ENCODE measurements around the gene MRTFA. TPM values are rescaled to one million over a fixed set of nuclear protein-coding genes. Genes with fewer than 3 reads are reported as not detected.

Gene MRTFA
- total RNA-seq, 1 donor from 2014 or later: 105 TPM

GRCh38 chr22:40421082-40421350, 215.5 kb downstream of the MRTFA start:
- no peak overlapping the region for H3K4me3 Mint-ChIP-seq
- no peak overlapping the region for H3K27ac Mint-ChIP-seq
- no peak for DNase-seq (ENCODE audit: low spot score in 2 of 2, unreplicated experiment in 2 of 2)
- no peak for TF ChIP-seq CTCF (IDR thresholded peaks at IDR 0.05; ENCODE audit: unreplicated experiment)
- no peaks in the 10 kb centered on the region for H3K27me3 Mint-ChIP-seq (ENCODE audit: low read depth)
- H3K36me3 Mint-ChIP-seq: peaks cover 26% of the 10 kb centered on the region
- no peaks in the 10 kb centered on the region for H3K4me1 Mint-ChIP-seq
- no peaks in the 10 kb centered on the region for H3K9me3 Mint-ChIP-seq

GRCh38 chr22:40420341-40421081, 216.0 kb downstream of the MRTFA start:
- Mint-ChIP-seq H3K36me3 (peaks cover 31% of the 10 kb centered on the region), H3K9me3 (no peaks in the 10 kb centered on the region), H3K27me3 (ENCODE audit: low read depth) (no peaks in the 10 kb centered on the region), H3K4me3 (no peak overlapping the region), H3K4me1 (no peaks in the 10 kb centered on the region), H3K27ac (no peak overlapping the region)
- no peak for TF ChIP-seq CTCF (IDR thresholded peaks at IDR 0.05; ENCODE audit: unreplicated experiment)
- no peak for DNase-seq (ENCODE audit: low spot score in 2 of 2, unreplicated experiment in 2 of 2)

- H3K4me3 Mint-ChIP-seq: no peak overlapping the region
Observed at GRCh38 chr22:40419718-40420117, 216.8 kb downstream of the MRTFA start.

GRCh38 chr22:40418366-40419201, 217.9 kb downstream of the MRTFA start:
- Mint-ChIP-seq H3K4me1 (no peaks in the 10 kb centered on the region), H3K36me3 (peaks cover 36% of the 10 kb centered on the region), H3K27ac (no peak overlapping the region), H3K27me3 (ENCODE audit: low read depth) (no peaks in the 10 kb centered on the region), H3K4me3 (no peak overlapping the region), H3K9me3 (no peaks in the 10 kb centered on the region)
- TF ChIP-seq CTCF (IDR thresholded peaks at IDR 0.05; ENCODE audit: unreplicated experiment): no peak
- no peak for DNase-seq (ENCODE audit: low spot score in 2 of 2, unreplicated experiment in 2 of 2)

More at GRCh38 chr22:40419718-40420117, 216.8 kb downstream of the MRTFA start:
- no peak overlapping the region for H3K27ac Mint-ChIP-seq
- H3K4me1 Mint-ChIP-seq: no peaks in the 10 kb centered on the region
- DNase-seq (ENCODE audit: low spot score in 2 of 2, unreplicated experiment in 2 of 2): no peak
- H3K9me3 Mint-ChIP-seq: no peaks in the 10 kb centered on the region
- no peak for TF ChIP-seq CTCF (IDR thresholded peaks at IDR 0.05; ENCODE audit: unreplicated experiment)
- H3K36me3 Mint-ChIP-seq: peaks cover 36% of the 10 kb centered on the region
- H3K27me3 Mint-ChIP-seq (ENCODE audit: low read depth): no peaks in the 10 kb centered on the region

- no peaks in the 10 kb centered on the region for H3K27me3 Mint-ChIP-seq (ENCODE audit: low read depth)
- H3K9me3 Mint-ChIP-seq: no peaks in the 10 kb centered on the region
- H3K36me3 Mint-ChIP-seq: peaks cover 36% of the 10 kb centered on the region
- no peak for TF ChIP-seq CTCF (IDR thresholded peaks at IDR 0.05; ENCODE audit: unreplicated experiment)
- no peaks in the 10 kb centered on the region for H3K4me1 Mint-ChIP-seq
- H3K4me3 Mint-ChIP-seq: no peak overlapping the region
- no peak for DNase-seq (ENCODE audit: low spot score in 2 of 2, unreplicated experiment in 2 of 2)
- no peak overlapping the region for H3K27ac Mint-ChIP-seq
Observed at GRCh38 chr22:40417881-40418280, 218.6 kb downstream of the MRTFA start.

Measured in mesothelial cell of epicardium (in vitro differentiated cells).